ENCODE data around the gene PSMC6. TPM values are rescaled to one million over a fixed set of nuclear protein-coding genes. Genes with fewer than 3 reads are reported as not detected.

The PSMC6 gene
- total and polyA plus RNA-seq, 2 donors (not counting 1 experiment from before 2014, with no cell fraction given), result 85.0 to 90.4 TPM

GRCh38 chr14:52683985-52684520 lies 22.9 kb upstream of the PSMC6 start:
- H3K36me3 ChIP-seq (ENCODE audit: control insufficient read depth, insufficient read depth, low read length), result no peaks in the 10 kb centered on the region
- H2AFZ ChIP-seq (ENCODE audit: low read length), result no peak overlapping the region
- H3K9me3 ChIP-seq (ENCODE audit: control insufficient read depth, insufficient read depth, low read depth, low read length), result no peaks in the 10 kb centered on the region
- H3K4me1 ChIP-seq (ENCODE audit: control insufficient read depth, extremely low read depth, insufficient read depth, low read length), result no peaks in the 10 kb centered on the region
- DNase-seq (ENCODE audit: low read depth in 2 of 2), result peak in 1 of 2 donors; percentile 30
- H3K4me3 ChIP-seq (replicated peaks in 1 of 4; ENCODE audit: control extremely low read depth in 1 of 4, insufficient read depth in 1 of 4, low read depth in 3 of 4, low read length in 4 of 4), result no peak overlapping the region
- H3K4me2 ChIP-seq (ENCODE audit: extremely low read depth, insufficient read depth, low read length), result no peak overlapping the region
- H3K79me2 ChIP-seq (ENCODE audit: control insufficient read depth, insufficient read depth, low read length), result peaks cover 37% of the 10 kb centered on the region
- TF ChIP-seq CTCF (conservative IDR thresholded peaks at IDR 0.05 in 1 of 2, IDR thresholded peaks at IDR 0.05 in 1 of 2; ENCODE audit: low read depth in 1 of 2, low read length in 2 of 2) (no peak), EZH2 (IDR thresholded peaks at IDR 0.05; ENCODE audit: low read length, missing control alignments) (no peak)
- no peaks in the 10 kb centered on the region for H4K20me1 ChIP-seq (ENCODE audit: control insufficient read depth, extremely low read depth, insufficient read depth, low read length)
- no peaks in the 10 kb centered on the region for H3K27me3 ChIP-seq (ENCODE audit: control insufficient read depth, insufficient read depth, low read length)
- H3K27ac ChIP-seq (ENCODE audit: insufficient read depth, low read length), result no peak overlapping the region
- no peak overlapping the region for H3K9ac ChIP-seq (ENCODE audit: insufficient read depth, low read length)

DNA sequence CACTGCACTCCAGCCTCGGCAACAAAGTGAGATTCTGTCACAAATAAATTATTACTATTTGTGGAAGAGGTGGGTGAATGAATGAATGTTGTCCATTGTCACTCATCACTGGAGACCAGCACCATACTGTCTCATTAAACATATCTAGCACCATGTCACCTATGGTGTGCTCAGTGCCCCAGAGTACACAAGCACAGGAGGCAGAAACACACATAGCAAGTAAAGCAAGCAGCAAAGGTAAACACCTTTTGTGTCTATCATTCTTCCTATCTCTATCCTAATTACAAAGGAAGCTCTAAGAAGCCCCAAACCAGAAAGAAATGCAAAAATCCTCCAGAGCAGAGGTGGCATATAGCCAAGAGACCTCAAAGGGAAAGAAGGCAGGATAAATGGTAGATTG lies 20.8 kb upstream of the PSMC6 start:
- Histone ChIP-seq H3K4me3 (replicated peaks in 1 of 4; ENCODE audit: control extremely low read depth in 1 of 4, insufficient read depth in 1 of 4, low read depth in 3 of 4, low read length in 4 of 4) (no peak overlapping the region), H3K9me3 (ENCODE audit: control insufficient read depth, insufficient read depth, low read depth, low read length) (no peaks in the 10 kb centered on the region), H3K27ac (ENCODE audit: insufficient read depth, low read length) (no peak overlapping the region), H3K36me3 (ENCODE audit: control insufficient read depth, insufficient read depth, low read length) (no peaks in the 10 kb centered on the region), H3K4me1 (ENCODE audit: control insufficient read depth, extremely low read depth, insufficient read depth, low read length) (no peaks in the 10 kb centered on the region), H3K9ac (ENCODE audit: insufficient read depth, low read length) (no peak overlapping the region), H4K20me1 (ENCODE audit: control insufficient read depth, extremely low read depth, insufficient read depth, low read length) (no peaks in the 10 kb centered on the region), H3K4me2 (ENCODE audit: extremely low read depth, insufficient read depth, low read length) (no peak overlapping the region), H3K79me2 (ENCODE audit: control insufficient read depth, insufficient read depth, low read length) (peaks cover 50% of the 10 kb centered on the region), H3K27me3 (ENCODE audit: control insufficient read depth, insufficient read depth, low read length) (no peaks in the 10 kb centered on the region), H2AFZ (ENCODE audit: low read length) (no peak overlapping the region)
- DNase-seq (ENCODE audit: low read depth in 2 of 2), result no peak
- TF ChIP-seq EZH2 (IDR thresholded peaks at IDR 0.05; ENCODE audit: low read length, missing control alignments), result no peak
- TF ChIP-seq CTCF (conservative IDR thresholded peaks at IDR 0.05 in 1 of 2, IDR thresholded peaks at IDR 0.05 in 1 of 2; ENCODE audit: low read depth in 1 of 2, low read length in 2 of 2), result no peak

DNA sequence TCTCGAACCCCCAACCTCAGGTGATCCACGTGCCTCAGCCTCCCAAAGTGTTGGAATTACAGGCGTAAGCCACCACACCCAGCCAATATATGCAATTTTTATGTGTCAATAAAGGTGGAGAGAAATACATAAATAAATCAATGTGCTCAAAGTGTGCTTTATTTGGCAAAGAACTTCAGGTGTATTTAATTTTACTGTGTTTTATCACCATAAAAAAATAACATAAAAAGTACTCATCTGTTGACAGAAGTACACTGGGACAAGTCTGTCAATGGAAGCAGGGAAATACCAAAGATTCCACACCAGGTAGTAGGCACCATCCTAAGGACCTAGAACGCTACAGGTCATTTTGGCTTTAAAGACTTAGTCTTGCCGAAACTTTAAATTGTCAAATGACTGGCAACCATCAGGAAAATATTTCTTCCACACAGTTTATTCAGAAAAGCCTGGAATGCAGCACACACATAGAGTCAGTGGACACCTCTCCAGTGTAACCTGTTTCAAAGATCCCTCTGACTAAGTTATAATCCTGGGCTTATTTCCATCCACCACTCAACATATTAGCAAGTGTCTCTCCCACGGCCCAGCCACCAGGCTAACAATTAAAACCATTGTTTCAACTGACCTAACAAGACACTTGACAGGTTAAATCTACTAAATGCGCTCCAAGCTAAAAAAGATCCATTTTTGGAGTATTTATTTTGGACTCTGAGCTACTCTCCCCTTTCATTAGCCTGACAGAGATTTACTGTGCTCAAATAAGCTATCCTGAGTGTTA lies 15.8 kb upstream of the PSMC6 start:
- no peak overlapping the region for H3K27ac ChIP-seq (ENCODE audit: insufficient read depth, low read length)
- no peak overlapping the region for H3K9ac ChIP-seq (ENCODE audit: insufficient read depth, low read length)
- peaks cover 5% of the 10 kb centered on the region for H3K4me1 ChIP-seq (ENCODE audit: control insufficient read depth, extremely low read depth, insufficient read depth, low read length)
- no peak overlapping the region for H2AFZ ChIP-seq (ENCODE audit: low read length)
- no peaks in the 10 kb centered on the region for H3K27me3 ChIP-seq (ENCODE audit: control insufficient read depth, insufficient read depth, low read length)
- peaks cover 74% of the 10 kb centered on the region for H3K79me2 ChIP-seq (ENCODE audit: control insufficient read depth, insufficient read depth, low read length)
- TF ChIP-seq CTCF (conservative IDR thresholded peaks at IDR 0.05 in 1 of 2, IDR thresholded peaks at IDR 0.05 in 1 of 2; ENCODE audit: low read depth in 1 of 2, low read length in 2 of 2) (no peak), EZH2 (IDR thresholded peaks at IDR 0.05; ENCODE audit: low read length, missing control alignments) (no peak)
- H4K20me1 ChIP-seq (ENCODE audit: control insufficient read depth, extremely low read depth, insufficient read depth, low read length), result no peaks in the 10 kb centered on the region
- no peaks in the 10 kb centered on the region for H3K36me3 ChIP-seq (ENCODE audit: control insufficient read depth, insufficient read depth, low read length)
- no peak overlapping the region for H3K4me3 ChIP-seq (replicated peaks in 1 of 4; ENCODE audit: control extremely low read depth in 1 of 4, insufficient read depth in 1 of 4, low read depth in 3 of 4, low read length in 4 of 4)
- DNase-seq (ENCODE audit: low read depth in 2 of 2), result peak in 1 of 2 donors; percentile 19
- H3K4me2 ChIP-seq (ENCODE audit: extremely low read depth, insufficient read depth, low read length), result no peak overlapping the region
- H3K9me3 ChIP-seq (ENCODE audit: control insufficient read depth, insufficient read depth, low read depth, low read length), result no peaks in the 10 kb centered on the region

Data from fibroblast of lung (primary cell).